HepG2 (cell line): Measurements from ENCODE around the gene GEMIN4. TPM values are rescaled to one million over a fixed set of nuclear protein-coding genes. Genes with fewer than 3 reads are reported as not detected.

Experiments used
- GABPA ChIP-seq, 2 experiments: IDR thresholded peaks; 2 replicates each; pipeline ENCODE4 v1.6.1; 2011 to 2016; ENCODE audit warnings: low read depth in 2 of 2, low read length in 1 of 2, missing biosample characterization in 1 of 2, missing genetic modification characterization in 1 of 2
- IKZF4 ChIP-seq: sonication (generic); formaldehyde crosslinking; IDR thresholded peaks from 2 replicates; pipeline ENCODE4 v1.5.1; 2020; ENCODE audit warnings: borderline replicate concordance, mild to moderate bottlenecking, low read depth, missing genetic modification reagents; ENCODE audit errors: not compliant biosample characterization
- ISL2 ChIP-seq: sonication (generic); formaldehyde crosslinking; IDR thresholded peaks from 2 replicates; pipeline ENCODE4 v1.5.0; 2020; ENCODE audit warnings: missing genetic modification reagents
- KDM3A ChIP-seq: IDR thresholded peaks from 2 replicates; pipeline ENCODE4 v1.6.1; 2018; ENCODE audit warnings: low read depth, missing compliant biosample characterization
- MED13 ChIP-seq: sonication (generic); formaldehyde crosslinking; IDR thresholded peaks from 2 replicates; pipeline ENCODE4 v1.5.0; 2020; ENCODE audit warnings: missing genetic modification reagents
- RBFOX2 ChIP-seq: fragments of 200-400 bp; formaldehyde crosslinking; IDR thresholded peaks from 2 replicates; pipeline ENCODE4 v1.6.1; 2017; ENCODE audit warnings: low read depth, mild to moderate bottlenecking, low read length
- SALL1 ChIP-seq: sonication (generic); formaldehyde crosslinking; IDR thresholded peaks from 2 replicates; pipeline ENCODE4 v1.8.0; 2022; ENCODE audit warnings: mild to moderate bottlenecking, missing genetic modification reagents
- SATB2 ChIP-seq: sonication (generic); formaldehyde crosslinking; IDR thresholded peaks from 2 replicates; pipeline ENCODE4 v1.5.0; 2020; ENCODE audit warnings: missing genetic modification reagents
- SP140L ChIP-seq: sonication (generic); formaldehyde crosslinking; IDR thresholded peaks from 2 replicates; pipeline ENCODE4 v1.4.0; 2020; ENCODE audit warnings: missing genetic modification reagents, borderline replicate concordance
- TEAD2 ChIP-seq: sonication (generic); formaldehyde crosslinking; IDR thresholded peaks from 2 replicates; pipeline ENCODE4 v1.9.0; 2021; ENCODE audit warnings: missing genetic modification reagents
- YEATS4 ChIP-seq: sonication (generic); formaldehyde crosslinking; IDR thresholded peaks from 2 replicates; pipeline ENCODE4 v1.4.0; 2020; ENCODE audit warnings: missing genetic modification reagents, borderline replicate concordance
- ZBTB21 ChIP-seq: sonication (generic); formaldehyde crosslinking; IDR thresholded peaks from 2 replicates; pipeline ENCODE4 v1.4.0; 2020; ENCODE audit warnings: missing genetic modification reagents
- ZNF205 ChIP-seq: IDR thresholded peaks from 2 replicates; pipeline ENCODE4 v1.6.1; 2018; ENCODE audit warnings: missing biosample characterization, missing genetic modification reagents
- ZNF263 ChIP-seq: sonication (generic); formaldehyde crosslinking; IDR thresholded peaks from 2 replicates; pipeline ENCODE4 v1.4.0; 2020; ENCODE audit warnings: missing genetic modification reagents
- ZNF501 ChIP-seq: sonication (generic); formaldehyde crosslinking; IDR thresholded peaks from 2 replicates; pipeline ENCODE4 v1.5.1; 2020; ENCODE audit warnings: mild to moderate bottlenecking, moderate library complexity, missing genetic modification reagents
- ZNF589 ChIP-seq: sonication (generic); formaldehyde crosslinking; conservative IDR thresholded peaks from 2 replicates; pipeline ENCODE4 v1.8.0; 2022; ENCODE audit warnings: mild to moderate bottlenecking, moderate library complexity, missing genetic modification reagents
- polyA plus RNA-seq, 8 experiments: library from polyadenylated mRNA; depleted of rRNA in 3 of 8; stranded (reverse) in 7 of 8; unstranded in 1 of 8; fragments of >200 nt; fragmentation: Illumina TruSeq in 4 of 8; extraction: Trizol in 4 of 8; gene quantifications; 2 replicates each; pipeline versions ENCODE4 v1.2.1 to v1.2.3, GENCODE V29; 2011 to 2016; ENCODE audit warnings: low read depth in 4 of 8, missing spikeins in 1 of 8, mixed read lengths in 1 of 8; ENCODE audit not compliant: insufficient read depth in 1 of 8
- total RNA-seq, 5 experiments: library from RNA; depleted of rRNA; stranded (reverse); fragments of >200 nt; fragmentation: Illumina TruSeq; extraction: Trizol; gene quantifications; 2 replicates each; pipeline ENCODE4 v1.2.3, GENCODE V29; 2016; ENCODE audit warnings: low read depth in 1 of 5
- TF ChIP-seq, protein P1 (sequence below): sonication (generic); formaldehyde crosslinking; IDR thresholded peaks from 2 replicates; pipeline ENCODE4 v1.5.1; 2020; ENCODE audit warnings: mild to moderate bottlenecking, missing genetic modification reagents, moderate library complexity
- TF ChIP-seq, protein P2 (sequence below): sonication (generic); formaldehyde crosslinking; IDR thresholded peaks from 2 replicates; pipeline ENCODE4 v1.8.1; 2022; ENCODE audit warnings: mild to moderate bottlenecking, missing genetic modification reagents
- TF ChIP-seq, protein P3 (sequence below): sonication (generic); formaldehyde crosslinking; IDR thresholded peaks from 2 replicates; pipeline ENCODE4 v1.9.0; 2022; ENCODE audit warnings: missing genetic modification reagents, mild to moderate bottlenecking, borderline replicate concordance
- TF ChIP-seq, protein P4 (sequence below): sonication (generic); formaldehyde crosslinking; IDR thresholded peaks from 2 replicates; pipeline ENCODE4 v1.8.0; 2022; ENCODE audit warnings: missing genetic modification reagents, mild to moderate bottlenecking, moderate library complexity, borderline replicate concordance

The GEMIN4 gene
- total and polyA plus RNA-seq, 2 of the 13 experiments (the other 11 are each of a cell fraction or from before 2014, with no cell fraction given), result 10.8 to 22.7 TPM

DNA sequence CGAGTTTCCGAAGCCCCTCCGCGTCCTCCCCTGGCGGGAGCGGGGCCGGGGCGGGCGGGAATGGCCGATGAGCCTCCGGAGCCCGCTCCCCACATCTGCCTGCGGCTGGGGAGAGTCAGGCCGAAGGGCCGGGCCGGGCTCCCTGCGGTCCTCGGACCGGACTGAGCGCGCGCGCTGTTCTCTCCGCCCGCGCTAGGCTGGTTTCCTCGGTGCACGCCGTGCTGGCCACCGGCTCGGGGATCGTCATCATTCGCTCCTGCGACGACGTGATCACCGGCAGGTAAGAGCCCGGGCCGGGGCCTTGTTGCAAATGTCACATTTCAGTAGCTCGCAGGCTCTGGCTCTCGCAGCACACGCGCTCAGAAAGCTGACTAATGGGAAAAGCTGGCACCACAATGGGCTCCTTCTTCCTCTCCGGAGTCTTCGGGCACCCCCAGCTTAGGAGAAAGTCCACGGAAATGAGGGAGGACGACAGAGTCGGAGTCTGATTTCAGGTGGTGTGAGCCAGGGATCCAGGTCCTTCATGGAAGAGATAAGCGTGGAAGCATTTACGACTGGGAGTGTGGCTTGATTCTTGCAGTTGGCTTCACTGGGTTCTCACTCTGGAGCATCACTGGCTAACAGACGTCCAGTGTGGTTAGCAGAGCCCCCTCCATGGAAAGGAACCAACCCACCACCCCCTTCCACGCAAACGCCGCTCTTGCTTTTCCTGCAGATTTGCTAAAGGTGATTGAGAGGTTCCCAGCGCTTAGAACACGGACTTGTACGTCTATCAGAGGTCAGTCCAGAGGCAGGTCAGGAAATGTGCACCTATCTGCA lies 19.0 kb downstream of the GEMIN4 start (continued):
- TF ChIP-seq GABPA (IDR thresholded peaks at IDR 0.05; ENCODE audit: low read depth, low read length) (no peak), GABPA (CRISPR knock-in tag; IDR thresholded peaks at IDR 0.05; ENCODE audit: low read depth) (no peak), SATB2 (CRISPR knock-in tag) (no peak), SALL1 (CRISPR knock-in tag) (peak; percentile 51; the same call in 1 of the 2 replicates), ISL2 (CRISPR knock-in tag) (no peak), ZNF589 (CRISPR knock-in tag) (peak; percentile 75; the same call in 1 of the 2 replicates), KDM3A (no peak), IKZF4 (CRISPR knock-in tag) (no peak), SP140L (CRISPR knock-in tag) (no peak), RBFOX2 (peak; percentile 61), MED13 (CRISPR knock-in tag) (no peak), ZNF501 (peak; percentile 72), TEAD2 (CRISPR knock-in tag) (no peak), YEATS4 (CRISPR knock-in tag) (0 out of 2 replicates have a peak, but pooled peaks have one; percentile 50), ZNF263 (CRISPR knock-in tag) (peak; percentile 30; the same call in 1 of the 2 replicates), ZBTB21 (no peak), ZNF205 (CRISPR knock-in tag) (no peak)
- TF ChIP-seq, protein P1, sequence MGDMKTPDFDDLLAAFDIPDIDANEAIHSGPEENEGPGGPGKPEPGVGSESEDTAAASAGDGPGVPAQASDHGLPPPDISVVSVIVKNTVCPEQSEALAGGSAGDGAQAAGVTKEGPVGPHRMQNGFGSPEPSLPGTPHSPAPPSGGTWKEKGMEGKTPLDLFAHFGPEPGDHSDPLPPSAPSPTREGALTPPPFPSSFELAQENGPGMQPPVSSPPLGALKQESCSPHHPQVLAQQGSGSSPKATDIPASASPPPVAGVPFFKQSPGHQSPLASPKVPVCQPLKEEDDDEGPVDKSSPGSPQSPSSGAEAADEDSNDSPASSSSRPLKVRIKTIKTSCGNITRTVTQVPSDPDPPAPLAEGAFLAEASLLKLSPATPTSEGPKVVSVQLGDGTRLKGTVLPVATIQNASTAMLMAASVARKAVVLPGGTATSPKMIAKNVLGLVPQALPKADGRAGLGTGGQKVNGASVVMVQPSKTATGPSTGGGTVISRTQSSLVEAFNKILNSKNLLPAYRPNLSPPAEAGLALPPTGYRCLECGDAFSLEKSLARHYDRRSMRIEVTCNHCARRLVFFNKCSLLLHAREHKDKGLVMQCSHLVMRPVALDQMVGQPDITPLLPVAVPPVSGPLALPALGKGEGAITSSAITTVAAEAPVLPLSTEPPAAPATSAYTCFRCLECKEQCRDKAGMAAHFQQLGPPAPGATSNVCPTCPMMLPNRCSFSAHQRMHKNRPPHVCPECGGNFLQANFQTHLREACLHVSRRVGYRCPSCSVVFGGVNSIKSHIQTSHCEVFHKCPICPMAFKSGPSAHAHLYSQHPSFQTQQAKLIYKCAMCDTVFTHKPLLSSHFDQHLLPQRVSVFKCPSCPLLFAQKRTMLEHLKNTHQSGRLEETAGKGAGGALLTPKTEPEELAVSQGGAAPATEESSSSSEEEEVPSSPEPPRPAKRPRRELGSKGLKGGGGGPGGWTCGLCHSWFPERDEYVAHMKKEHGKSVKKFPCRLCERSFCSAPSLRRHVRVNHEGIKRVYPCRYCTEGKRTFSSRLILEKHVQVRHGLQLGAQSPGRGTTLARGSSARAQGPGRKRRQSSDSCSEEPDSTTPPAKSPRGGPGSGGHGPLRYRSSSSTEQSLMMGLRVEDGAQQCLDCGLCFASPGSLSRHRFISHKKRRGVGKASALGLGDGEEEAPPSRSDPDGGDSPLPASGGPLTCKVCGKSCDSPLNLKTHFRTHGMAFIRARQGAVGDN (CRISPR knock-in tag), result peak; percentile 86
- TF ChIP-seq, protein P2, sequence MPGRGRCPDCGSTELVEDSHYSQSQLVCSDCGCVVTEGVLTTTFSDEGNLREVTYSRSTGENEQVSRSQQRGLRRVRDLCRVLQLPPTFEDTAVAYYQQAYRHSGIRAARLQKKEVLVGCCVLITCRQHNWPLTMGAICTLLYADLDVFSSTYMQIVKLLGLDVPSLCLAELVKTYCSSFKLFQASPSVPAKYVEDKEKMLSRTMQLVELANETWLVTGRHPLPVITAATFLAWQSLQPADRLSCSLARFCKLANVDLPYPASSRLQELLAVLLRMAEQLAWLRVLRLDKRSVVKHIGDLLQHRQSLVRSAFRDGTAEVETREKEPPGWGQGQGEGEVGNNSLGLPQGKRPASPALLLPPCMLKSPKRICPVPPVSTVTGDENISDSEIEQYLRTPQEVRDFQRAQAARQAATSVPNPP (CRISPR knock-in tag), result 0 out of 2 replicates have a peak, but pooled peaks have one; percentile 8
- TF ChIP-seq, protein P3, sequence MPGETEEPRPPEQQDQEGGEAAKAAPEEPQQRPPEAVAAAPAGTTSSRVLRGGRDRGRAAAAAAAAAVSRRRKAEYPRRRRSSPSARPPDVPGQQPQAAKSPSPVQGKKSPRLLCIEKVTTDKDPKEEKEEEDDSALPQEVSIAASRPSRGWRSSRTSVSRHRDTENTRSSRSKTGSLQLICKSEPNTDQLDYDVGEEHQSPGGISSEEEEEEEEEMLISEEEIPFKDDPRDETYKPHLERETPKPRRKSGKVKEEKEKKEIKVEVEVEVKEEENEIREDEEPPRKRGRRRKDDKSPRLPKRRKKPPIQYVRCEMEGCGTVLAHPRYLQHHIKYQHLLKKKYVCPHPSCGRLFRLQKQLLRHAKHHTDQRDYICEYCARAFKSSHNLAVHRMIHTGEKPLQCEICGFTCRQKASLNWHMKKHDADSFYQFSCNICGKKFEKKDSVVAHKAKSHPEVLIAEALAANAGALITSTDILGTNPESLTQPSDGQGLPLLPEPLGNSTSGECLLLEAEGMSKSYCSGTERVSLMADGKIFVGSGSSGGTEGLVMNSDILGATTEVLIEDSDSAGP, result peak; percentile 60; the same call in 1 of the 2 replicates
- TF ChIP-seq, protein P4, sequence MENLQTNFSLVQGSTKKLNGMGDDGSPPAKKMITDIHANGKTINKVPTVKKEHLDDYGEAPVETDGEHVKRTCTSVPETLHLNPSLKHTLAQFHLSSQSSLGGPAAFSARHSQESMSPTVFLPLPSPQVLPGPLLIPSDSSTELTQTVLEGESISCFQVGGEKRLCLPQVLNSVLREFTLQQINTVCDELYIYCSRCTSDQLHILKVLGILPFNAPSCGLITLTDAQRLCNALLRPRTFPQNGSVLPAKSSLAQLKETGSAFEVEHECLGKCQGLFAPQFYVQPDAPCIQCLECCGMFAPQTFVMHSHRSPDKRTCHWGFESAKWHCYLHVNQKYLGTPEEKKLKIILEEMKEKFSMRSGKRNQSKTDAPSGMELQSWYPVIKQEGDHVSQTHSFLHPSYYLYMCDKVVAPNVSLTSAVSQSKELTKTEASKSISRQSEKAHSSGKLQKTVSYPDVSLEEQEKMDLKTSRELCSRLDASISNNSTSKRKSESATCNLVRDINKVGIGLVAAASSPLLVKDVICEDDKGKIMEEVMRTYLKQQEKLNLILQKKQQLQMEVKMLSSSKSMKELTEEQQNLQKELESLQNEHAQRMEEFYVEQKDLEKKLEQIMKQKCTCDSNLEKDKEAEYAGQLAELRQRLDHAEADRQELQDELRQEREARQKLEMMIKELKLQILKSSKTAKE (CRISPR knock-in tag), result peak; percentile 34; the same call in 1 of the 2 replicates
